Endometrial microvascular endothelial cells (primary cell): ENCODE data around the gene SETD3. TPM values are rescaled to one million over a fixed set of nuclear protein-coding genes. Genes with fewer than 3 reads are reported as not detected.

Experiments
- in situ Hi-C: cut with HindIII; loops from 2 replicates; pipeline ENCODE4 v1.10.0; 2017; ENCODE audit warnings: low sequenced_read_pairs, low pct_unique_long_range_greater_than_20kb; ENCODE audit errors: inconsistent ontology term
- total RNA-seq: library from RNA; depleted of rRNA; stranded (reverse); fragments of >200 nt; gene quantifications from one replicate; pipeline ENCODE4 v1.2.3, GENCODE V29; 2015; ENCODE audit errors: inconsistent ontology term

Gene SETD3
- total RNA-seq, 1 donor from 2014 or later, result 56.9 TPM

DNA sequence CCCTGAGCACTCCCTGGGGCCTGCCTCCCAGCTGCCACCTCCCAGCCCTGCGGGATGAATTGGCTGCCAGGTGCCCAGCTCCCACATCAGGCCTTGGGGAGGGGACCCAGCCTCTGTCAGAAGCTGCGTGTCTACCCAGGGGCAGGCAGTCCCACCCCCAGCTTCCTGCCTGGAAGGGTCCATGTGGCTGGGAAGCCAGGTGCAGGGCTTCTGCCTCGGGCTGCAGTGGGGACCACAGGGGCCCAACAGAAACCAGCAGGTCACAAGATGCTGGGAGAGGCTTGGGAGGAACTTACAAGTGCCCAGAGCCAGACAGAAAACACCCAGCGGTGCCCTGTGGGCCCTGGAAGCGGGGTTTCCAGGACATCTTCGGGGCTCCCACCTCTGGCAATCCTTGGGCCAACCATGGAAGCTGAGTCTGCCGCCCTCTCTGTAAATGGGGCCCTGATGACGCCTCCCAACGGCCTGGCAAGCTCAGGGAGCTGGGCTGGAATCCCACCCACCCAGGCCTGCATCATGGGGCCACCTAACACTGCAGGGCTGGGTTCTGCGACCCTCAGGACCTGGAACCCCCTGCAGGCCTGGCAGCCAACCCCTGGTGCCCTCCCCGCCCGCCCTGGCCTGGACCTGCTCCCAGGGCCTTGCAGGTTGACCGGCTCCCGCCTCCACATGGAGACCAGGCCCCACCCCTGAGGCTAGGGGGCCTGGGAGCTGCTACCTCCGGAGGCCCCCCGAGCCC, 37.2 kb upstream of the SETD3 start:
- in situ Hi-C loops, result no loop called here

DNA sequence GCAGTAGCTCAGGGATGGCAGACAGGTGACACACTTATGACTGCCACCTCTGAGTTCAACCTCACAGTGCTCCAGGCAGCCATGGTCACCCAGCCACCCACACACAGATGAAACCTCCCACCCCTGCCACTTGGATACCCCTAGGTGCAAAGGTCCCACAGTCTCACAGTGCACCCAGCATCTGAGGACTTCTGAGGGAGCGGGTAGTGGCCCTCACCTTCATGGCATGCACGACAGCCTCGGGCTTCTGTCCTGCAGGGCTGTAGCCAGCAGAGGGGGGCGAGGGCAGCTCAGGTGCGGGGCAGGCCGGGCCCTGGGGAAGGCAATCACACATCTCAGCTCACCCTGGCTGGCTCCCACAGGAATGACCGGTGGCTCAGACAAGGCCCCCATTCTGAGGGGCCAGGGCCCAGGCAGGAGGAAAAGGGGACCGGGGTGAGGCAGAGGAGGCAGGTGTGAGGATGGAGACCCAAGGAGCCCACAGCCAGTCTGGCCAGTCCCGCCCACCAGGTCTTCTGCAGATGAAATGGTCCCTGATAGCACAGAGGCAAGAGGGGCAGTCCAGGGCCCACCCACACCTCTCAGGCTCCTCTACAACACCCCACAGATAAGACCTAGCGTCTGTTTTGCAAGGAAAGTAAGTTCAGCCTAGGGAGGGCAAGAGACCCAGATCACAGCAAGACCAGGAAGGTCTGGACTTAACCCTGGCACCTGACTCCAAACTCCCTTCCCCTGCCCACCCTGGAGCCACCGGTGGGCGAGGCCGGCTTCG, 36.4 kb upstream of the SETD3 start:
- in situ Hi-C loops, result no loop called here

DNA sequence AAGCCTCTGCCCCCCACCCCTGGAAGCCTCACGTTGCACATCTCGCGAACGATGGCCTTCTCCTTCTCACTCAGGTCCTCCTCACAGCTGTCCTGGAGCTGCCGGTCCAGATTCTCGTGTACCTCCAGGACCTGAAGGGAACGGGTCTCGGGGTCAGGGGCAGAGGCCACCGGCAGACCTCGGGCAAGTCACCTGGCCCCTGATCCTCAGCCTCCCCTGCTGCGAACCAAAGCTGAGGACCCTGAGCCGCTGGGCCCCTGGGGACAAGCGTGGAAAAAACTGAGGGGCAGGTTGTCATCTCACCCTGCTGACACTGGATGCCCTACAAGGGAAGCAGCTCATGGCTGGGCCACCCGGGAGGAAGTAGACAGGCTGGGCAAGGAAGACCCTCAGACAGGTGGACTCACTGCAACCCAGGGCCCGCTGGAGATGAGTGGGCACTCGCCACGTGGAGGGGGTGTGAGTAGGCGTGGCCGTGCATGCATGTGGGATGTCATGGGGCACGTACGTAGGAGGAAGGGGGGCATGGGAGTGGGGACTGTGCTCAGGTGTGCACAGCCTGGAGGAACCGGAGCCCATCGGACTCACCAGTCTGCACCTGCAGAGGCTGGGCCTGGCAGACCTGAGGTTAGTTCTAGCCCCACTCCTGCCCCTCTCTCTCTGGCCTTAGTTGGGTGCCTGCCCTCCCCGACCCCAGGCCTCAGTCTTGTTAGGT, 35.7 kb upstream of the SETD3 start:
- in situ Hi-C loops, result no loop called here

DNA sequence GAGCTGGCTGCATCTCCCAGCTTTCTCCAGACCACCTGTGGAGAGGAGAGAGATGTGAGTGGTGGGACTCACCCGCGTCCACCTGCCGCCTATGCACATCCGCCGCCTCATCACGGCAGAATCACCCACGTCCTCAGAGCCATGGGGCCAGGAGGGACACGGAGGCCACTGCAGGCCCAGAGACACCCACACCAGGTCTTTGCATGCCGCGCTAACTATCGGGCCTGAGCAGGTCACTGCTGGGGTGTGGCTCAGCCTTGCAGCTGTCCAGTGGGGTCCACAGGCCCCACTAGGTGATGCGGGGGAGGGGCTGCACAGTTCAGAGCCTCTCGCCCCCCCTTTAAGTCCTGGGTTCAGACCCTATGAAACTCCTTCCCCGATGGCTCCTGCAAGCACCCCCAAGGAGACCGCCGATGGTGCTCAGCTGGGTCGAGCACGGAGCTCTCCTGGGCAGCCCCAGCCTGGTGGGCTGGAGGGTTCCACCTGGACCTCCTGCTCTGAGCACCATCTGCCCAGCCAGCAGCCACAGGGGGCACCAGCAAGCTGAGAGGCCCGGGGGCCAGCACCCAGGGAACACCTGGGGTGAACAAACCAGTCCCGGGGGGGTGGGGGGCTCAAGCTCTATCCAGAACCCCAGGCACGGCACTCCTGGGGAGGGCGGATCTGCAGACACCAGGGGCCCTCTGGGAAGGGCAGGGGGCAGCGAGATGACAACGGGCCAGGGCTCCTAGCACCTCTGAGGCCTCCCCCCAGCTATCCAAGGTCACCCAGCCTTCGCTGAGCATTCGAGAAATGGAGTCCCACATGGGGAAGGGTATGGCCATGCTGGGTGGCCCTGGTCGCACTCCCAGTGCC, 34.9 kb upstream of the SETD3 start:
- in situ Hi-C loops, result no loop called here

DNA sequence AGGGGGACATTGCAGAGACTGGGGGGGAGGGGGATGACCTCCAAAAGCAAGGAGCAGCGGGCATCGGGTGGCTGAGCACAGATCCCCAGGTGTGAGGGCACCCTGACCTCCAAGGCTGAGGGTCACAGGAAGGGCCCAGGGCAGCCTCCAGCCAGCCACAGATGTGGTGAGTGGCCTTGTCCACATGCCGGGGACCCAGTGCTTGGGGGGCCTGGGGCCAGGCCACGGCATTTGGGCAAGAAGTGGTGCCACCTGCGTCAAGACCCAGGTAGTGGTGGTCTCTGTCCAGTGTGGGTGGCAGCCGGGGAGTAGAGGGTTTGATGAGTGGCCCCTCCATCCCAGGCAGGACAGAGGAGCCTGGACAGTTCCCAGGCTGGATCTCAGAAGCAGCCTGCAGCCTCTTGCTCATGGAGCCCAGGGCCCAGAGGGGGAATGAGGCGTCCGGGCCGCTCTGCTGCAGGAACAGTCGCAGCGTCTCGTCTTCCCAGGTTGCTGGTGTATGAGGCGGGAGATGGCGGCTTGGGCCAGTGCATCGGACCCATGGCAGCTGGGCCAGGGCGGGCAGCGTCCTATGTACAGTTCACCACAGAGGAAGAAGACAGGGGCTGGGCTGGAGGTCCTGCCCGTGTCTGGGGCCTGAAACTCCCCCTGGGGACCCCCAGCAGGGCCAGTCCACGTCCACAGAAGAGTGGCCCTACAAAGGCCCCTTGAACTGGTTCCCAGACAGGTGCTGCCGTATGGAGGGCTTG, 34.1 kb upstream of the SETD3 start:
- in situ Hi-C loops, result no loop called here

DNA sequence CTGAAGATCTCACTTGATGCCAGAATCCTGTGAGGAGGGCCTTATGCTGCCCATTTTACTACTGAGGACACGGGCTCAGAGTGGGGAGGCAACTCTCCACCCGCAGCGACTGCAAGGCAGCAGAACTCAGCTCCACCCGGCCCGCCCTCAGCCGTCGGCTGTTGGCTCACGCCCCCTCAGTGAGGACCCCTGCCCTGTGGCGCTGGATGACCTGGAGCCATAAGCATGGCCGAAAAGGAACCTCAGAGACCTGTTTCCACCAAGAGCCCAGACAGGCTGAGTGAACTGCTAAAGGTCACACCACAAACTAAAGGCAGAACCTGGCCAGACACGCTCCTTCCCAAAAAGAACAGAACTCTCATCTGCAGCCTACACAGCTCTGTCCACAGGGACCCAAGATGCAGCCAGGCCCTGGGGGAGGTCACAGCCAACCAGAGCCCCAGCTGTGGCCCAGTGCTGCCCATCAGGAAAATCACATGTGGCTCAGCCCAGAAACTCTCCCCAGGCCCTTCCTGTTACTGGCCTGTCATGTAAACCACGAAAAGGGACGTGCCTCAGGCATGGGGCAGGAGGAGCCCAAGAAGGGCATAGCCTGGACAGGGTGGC, 33.4 kb upstream of the SETD3 start:
- in situ Hi-C loops, result no loop called here

DNA sequence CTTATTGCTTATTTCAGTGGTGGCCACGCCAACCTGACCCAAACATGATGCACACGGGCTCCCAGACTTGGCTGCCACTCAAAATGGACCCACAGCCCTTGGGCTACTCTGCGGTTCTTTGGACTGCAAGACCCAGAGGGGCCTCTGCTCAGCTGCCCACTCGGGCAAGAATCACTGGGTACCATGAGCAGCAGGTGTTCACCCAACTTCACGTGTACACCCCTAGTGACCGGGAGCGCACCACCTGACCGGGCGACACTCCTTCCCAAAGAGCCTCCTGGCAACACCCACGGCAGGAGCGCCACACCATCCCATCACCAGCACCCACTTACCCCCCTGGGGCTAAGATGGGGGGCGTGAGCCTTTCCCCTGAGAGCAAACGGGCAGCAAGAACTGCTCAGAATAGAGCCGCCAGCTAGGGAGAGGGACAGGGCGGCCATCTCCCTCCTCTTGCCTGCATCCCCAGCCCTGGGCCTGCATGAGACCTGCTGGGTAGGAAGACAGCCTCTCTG, 32.6 kb upstream of the SETD3 start:
- in situ Hi-C loops, result no loop called here

DNA sequence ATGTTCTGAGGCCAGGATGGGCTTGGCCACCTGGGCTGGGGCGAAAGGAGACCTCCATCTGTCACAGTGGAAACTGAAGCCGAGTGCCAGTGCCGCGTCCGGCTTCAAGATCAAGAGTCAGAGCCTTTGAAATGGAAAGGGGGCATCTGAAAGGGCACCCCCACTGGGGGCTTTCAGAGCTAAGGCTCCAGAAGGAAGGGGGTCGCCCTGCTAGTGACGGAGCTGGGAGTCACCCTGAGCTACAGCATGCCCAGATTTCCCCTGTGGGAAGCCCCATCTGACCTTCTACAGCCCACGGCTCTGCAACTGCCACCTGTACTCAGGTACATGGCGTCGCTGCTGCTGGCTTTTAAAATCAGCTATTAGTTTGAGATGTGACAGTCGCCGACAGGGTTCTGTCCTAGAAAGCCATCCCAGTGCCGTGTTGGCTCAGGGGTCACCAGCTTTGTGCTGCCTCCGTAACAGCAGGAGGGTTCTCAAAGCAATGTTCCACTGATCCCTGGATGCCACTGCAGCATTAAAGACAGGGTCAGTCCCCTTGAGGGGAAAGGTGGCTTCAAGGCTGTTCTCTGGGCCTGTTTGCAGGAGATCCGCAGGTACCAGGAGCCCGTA, 32.0 kb upstream of the SETD3 start:
- in situ Hi-C loops, result no loop called here

DNA sequence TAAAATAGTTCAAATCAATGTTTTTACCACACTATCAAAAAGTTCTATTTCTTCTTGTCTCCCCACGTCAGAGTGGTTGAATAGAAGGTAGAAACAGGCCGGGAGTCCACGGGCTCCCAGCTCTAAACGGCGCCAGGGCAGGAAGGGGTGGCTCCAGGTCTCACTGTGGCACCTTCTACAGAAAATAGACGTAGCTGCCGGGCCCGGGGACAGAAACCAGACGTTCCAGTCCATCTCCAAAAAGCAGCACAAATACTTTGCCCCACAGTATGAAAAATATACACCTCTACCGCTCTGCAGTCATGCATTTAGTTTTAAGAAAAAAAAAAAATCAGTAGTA, 31.4 kb upstream of the SETD3 start:
- in situ Hi-C loops, result no loop called here

DNA sequence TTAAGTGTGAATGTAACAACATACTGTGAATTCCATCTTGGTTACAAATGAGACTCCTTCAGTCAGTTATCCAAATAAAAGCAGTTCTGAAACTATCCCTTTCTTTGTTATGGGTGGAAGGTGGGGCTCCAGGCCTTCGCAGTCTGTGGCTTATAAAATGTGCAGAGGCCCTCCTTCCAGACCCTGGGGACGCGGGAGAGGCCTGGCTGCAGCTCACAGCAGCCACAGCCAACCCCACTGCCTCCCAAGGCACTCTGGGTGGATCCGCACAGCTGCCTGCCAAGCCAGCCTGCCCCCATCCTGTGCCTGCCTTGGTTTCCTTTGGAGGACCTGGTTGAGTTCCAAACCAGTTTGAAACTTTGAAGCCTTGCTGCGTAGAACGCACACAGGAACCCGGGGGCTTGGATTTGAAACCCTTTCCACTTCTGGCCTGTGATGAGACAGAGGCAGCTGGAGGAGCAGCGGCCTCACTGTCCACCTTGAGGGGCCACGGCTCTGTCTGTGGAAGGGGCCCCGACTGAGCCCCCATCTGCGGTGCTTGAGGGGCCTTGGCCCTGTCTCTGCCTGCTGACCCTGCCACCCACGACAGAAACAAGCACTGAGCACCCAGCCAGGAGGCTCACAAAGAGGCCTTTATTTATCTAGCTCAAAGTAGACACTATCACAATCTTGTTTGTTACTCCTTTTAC, 30.9 kb upstream of the SETD3 start:
- in situ Hi-C loops, result no loop called here

DNA sequence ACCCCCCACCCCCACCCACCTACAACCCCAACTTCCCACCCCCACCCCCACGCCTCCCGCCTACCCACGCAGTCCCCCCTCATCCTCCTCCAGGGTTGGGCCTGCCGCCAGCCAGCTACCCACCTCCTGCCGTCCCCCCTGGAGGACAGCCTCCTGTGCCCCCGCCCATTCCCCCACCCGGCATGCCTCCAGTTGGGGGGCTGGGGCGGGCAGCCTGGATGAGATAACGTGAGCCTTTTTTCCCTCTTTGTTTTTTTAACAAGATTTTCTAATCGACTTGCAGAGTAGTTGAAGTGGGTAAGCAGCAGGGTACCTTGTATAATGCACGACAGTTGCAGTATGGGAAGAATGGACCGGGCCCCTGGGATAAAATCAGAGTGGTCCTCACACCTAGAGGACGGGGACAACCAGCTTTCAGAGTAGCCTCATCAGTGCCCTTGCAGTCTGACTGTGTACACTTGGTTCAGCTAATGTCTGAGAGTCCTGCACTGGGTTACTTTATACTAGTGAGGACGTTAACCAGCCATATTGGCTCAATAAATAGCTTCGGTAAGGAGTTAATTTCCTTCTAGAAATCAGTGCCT, 30.0 kb upstream of the SETD3 start:
- in situ Hi-C loops, result no loop called here

DNA sequence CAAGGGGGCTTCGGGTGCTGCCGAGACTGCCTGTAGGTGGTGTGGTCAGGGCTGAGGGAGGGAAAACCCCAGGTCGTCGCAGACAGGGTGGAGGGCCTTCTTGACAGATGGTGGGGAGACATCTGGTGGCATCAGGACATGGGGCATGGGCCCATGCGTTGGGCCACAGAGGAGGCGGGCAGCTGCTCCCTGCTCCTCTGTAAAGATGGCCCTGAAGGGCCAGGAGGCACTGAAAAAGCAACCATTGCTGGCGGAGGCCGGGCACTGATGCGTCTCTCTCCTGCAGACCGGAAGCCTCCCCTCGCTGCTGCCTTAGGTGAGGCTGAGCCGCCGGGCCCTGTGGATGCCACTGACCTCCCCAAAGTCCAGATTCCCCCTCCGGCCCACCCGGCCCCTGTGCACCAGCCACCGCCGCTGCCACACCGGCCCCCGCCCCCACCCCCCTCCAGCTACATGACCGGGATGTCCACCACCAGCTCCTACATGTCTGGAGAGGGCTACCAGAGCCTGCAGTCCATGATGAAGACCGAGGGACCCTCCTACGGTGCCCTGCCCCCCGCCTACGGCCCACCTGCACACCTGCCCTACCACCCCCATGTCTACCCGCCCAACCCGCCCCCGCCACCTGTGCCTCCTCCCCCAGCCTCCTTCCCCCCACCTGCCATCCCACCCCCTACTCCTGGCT, 29.4 kb upstream of the SETD3 start:
- in situ Hi-C loops, result no loop called here

DNA sequence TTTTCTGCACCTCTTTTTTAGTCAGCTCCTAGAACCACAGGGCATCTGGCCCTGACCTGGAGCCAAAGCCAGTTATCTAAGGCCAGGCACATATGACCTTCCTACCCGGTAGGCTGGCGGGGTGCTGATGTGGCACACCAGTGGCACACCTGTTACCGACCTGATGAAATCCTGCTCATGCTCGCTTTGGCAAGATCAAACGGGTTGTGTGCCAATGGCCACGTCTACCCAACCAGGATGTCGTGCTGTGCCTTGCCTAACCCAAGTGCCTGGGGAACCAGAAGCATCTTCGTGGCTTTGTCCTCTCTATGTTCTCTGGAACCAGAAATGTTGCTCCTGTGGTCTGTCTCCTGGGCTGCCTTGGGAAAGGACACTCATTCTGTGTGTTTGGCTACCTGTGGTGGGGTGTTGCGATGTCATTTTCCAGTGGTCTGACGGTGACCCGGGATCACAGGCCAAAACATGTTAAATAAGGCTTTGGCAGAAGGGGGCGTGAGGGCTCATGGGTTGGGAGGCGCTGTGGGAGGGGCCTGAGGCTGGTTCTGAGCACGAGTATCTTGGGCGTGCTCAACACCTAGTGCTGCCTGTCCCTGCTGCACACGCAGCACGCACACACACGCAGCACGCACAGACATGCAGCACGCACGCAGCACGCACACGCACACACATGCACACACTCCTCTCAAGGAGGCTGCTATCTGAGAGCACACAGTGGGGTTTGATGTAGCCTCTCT, 28.4 kb upstream of the SETD3 start:
- in situ Hi-C loops, result no loop called here

DNA sequence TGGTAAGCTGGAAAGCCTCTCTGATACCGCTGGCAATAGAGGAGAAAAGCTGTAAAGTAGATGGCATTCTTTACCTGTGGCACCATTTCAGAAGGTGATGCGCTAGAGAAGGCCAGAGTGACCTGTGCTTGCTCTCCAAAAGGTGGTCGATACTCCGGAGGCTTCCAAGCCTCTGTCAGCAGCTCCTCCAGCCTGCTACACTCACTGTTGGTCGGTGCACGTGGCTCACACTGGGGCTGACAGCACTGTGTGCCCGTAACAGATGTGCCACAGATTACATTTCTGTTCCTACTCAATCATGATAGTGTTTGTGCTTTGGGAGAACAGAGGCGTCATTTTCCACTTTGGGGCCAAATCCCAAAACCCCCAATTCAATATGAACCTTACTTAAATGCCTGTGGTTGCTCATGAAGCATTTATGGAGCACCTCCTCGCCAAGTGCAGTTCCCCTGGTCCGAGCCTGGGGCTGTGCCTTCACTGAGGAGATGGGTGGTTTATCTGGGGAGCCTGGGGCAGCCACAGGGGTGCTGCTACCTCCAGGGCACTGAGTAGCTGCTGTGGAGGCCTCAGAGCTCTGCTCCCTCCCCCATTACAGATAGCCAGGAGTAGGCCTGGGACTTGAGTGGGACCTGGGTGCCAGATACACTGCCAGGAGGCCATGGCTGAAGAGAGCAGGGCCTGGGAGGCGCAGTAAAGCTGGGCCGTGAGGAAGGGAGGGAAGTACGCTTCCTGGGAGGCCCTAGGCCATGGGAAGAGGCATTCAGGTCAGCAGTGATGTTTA, 27.4 kb upstream of the SETD3 start:
- in situ Hi-C loops, result no loop called here

DNA sequence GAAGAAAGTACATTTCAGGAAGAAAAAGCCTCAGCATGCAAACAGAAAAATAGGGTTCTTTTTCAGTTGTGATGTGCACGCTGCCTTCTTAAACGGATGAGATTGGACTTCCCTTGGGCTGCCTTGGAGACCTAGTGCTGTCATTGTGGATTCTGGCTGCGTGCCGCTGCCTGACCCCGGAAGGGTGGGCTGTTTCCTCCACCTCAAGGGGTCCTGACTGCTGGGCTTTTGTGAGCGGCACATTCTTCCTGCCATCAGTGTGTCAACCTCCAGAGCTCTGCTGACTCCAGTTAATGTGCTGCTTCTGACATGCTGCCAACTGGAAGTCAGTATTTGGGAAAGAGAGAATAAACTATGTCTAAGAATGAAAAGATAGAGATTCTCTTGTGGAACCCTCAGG, 25.6 kb upstream of the SETD3 start:
- in situ Hi-C loops, result no loop called here
